IMR-90 (cell line): ENCODE data around the gene TMEM229A.

Source experiments
- BHLHE40 ChIP-seq: fragments of 150-350 bp; IDR thresholded peaks from 2 replicates; pipeline ENCODE4 v1.6.1; 2016; ENCODE audit warnings: mild to moderate bottlenecking, low read depth, low read length
- CEBPB ChIP-seq: IDR thresholded peaks from 2 replicates; pipeline ENCODE4 v1.6.1; 2012; ENCODE audit warnings: low read depth, low read length, improper control_type of control experiment
- FOS ChIP-seq: fragments of 150-350 bp; IDR thresholded peaks from 2 replicates; pipeline ENCODE4 v1.6.1; 2016; ENCODE audit warnings: low read depth, low read length
- MAFK ChIP-seq: IDR thresholded peaks from 2 replicates; pipeline ENCODE4 v1.6.1; 2012; ENCODE audit warnings: low read depth, low read length, improper control_type of control experiment
- MAZ ChIP-seq: IDR thresholded peaks from 2 replicates; pipeline ENCODE4 v1.6.1; 2012; ENCODE audit warnings: low read depth, mild to moderate bottlenecking, low read length, improper control_type of control experiment, moderate library complexity, borderline replicate concordance
- MXI1 ChIP-seq: IDR thresholded peaks from 2 replicates; pipeline ENCODE4 v1.6.1; 2012; ENCODE audit warnings: low read depth, mild to moderate bottlenecking, low read length, moderate library complexity, borderline replicate concordance
- NFE2L2 ChIP-seq: fragments of 150-350 bp; IDR thresholded peaks from 2 replicates; pipeline ENCODE4 v1.6.1; 2016; ENCODE audit warnings: low read depth, mild to moderate bottlenecking, low read length
- POLR2A ChIP-seq: IDR thresholded peaks from 2 replicates; pipeline ENCODE4 v1.6.1; 2012; ENCODE audit warnings: mild to moderate bottlenecking, low read depth, low read length
- RAD21 ChIP-seq: IDR thresholded peaks from 2 replicates; pipeline ENCODE4 v1.6.1; 2012; ENCODE audit warnings: low read length, improper control_type of control experiment
- RCOR1 ChIP-seq: IDR thresholded peaks from 2 replicates; pipeline ENCODE4 v1.6.1; 2012; ENCODE audit warnings: mild to moderate bottlenecking, low read length, improper control_type of control experiment; ENCODE audit not compliant: insufficient replicate concordance
- RFX5 ChIP-seq: IDR thresholded peaks from 2 replicates; pipeline ENCODE4 v1.8.0; 2012; ENCODE audit warnings: low read depth, mild to moderate bottlenecking, low read length, moderate library complexity
- SMC3 ChIP-seq: fragments of 150-350 bp; IDR thresholded peaks from 2 replicates; pipeline ENCODE4 v1.6.1; 2016; ENCODE audit warnings: low read depth, mild to moderate bottlenecking, antibody characterized with exemption, low read length, moderate library complexity
- TF ChIP-seq, protein P1 (sequence below): conservative IDR thresholded peaks from 2 replicates; pipeline ENCODE4 v1.5.1; 2012; ENCODE audit warnings: mild to moderate bottlenecking, low read depth, low read length, improper control_type of control experiment
- TF ChIP-seq, protein P2 (sequence below): fragments of 150-350 bp; IDR thresholded peaks from 2 replicates; pipeline ENCODE4 v1.6.1; 2017; ENCODE audit warnings: mild to moderate bottlenecking, antibody characterized with exemption, low read length, low read depth

- TF ChIP-seq SMC3 (no peak), MXI1 (no peak), RAD21 (no peak), CEBPB (no peak), POLR2A (no peak), RFX5 (no peak), BHLHE40 (no peak), NFE2L2 (no peak), FOS (no peak), MAFK (no peak), RCOR1 (no peak), MAZ (no peak)
- TF ChIP-seq, protein P1, sequence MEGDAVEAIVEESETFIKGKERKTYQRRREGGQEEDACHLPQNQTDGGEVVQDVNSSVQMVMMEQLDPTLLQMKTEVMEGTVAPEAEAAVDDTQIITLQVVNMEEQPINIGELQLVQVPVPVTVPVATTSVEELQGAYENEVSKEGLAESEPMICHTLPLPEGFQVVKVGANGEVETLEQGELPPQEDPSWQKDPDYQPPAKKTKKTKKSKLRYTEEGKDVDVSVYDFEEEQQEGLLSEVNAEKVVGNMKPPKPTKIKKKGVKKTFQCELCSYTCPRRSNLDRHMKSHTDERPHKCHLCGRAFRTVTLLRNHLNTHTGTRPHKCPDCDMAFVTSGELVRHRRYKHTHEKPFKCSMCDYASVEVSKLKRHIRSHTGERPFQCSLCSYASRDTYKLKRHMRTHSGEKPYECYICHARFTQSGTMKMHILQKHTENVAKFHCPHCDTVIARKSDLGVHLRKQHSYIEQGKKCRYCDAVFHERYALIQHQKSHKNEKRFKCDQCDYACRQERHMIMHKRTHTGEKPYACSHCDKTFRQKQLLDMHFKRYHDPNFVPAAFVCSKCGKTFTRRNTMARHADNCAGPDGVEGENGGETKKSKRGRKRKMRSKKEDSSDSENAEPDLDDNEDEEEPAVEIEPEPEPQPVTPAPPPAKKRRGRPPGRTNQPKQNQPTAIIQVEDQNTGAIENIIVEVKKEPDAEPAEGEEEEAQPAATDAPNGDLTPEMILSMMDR = no peak
- TF ChIP-seq, protein P2, sequence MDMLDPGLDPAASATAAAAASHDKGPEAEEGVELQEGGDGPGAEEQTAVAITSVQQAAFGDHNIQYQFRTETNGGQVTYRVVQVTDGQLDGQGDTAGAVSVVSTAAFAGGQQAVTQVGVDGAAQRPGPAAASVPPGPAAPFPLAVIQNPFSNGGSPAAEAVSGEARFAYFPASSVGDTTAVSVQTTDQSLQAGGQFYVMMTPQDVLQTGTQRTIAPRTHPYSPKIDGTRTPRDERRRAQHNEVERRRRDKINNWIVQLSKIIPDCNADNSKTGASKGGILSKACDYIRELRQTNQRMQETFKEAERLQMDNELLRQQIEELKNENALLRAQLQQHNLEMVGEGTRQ = no peak
These were observed 1.9 kb upstream of the TMEM229A start for GRCh38 chr7:124034754-124035100.
